CD1c-positive myeloid dendritic cell (primary cell): Measurements from ENCODE around the gene AK1.
A peak's percentile ranks its signal among the peaks of the same experiment; 100 is the strongest.

ENCODE experiments used
- DNase-seq: peaks from one replicate; pipeline ENCODE4 v3.0.0-alpha.2; 2016; ENCODE audit errors: extremely low spot score

AK1 gene

DNA sequence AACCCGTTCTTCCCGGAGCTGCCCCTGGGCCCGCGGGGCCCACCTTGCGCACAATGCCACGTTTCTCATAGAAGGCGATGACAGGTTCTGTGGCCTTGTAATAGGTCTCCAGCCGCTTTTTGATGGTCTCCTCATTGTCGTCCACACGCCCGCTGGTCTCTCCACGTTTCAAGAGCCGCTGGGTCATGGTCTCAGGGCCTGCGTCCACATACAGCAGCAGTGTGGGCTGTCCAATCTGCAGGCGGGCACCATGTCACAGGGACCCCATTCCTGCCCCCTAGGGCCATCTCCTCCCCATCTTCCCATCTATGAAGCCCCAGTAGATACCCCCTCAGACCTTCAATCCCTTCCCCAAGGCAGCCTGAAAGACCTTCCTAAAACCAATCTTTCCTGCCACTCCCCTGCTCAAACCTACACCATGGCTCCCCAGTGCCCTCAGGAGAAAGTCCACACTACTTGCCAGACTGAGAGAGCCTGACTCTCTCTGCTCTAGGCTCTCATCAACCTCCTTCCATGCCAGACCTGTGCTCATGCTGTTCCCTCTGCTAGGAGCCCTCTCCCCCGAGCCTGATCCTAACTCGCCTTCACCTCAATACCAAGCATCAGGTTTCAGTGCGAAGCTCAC, 9.1 kb downstream of the AK1 start:
- no peak for DNase-seq

DNA sequence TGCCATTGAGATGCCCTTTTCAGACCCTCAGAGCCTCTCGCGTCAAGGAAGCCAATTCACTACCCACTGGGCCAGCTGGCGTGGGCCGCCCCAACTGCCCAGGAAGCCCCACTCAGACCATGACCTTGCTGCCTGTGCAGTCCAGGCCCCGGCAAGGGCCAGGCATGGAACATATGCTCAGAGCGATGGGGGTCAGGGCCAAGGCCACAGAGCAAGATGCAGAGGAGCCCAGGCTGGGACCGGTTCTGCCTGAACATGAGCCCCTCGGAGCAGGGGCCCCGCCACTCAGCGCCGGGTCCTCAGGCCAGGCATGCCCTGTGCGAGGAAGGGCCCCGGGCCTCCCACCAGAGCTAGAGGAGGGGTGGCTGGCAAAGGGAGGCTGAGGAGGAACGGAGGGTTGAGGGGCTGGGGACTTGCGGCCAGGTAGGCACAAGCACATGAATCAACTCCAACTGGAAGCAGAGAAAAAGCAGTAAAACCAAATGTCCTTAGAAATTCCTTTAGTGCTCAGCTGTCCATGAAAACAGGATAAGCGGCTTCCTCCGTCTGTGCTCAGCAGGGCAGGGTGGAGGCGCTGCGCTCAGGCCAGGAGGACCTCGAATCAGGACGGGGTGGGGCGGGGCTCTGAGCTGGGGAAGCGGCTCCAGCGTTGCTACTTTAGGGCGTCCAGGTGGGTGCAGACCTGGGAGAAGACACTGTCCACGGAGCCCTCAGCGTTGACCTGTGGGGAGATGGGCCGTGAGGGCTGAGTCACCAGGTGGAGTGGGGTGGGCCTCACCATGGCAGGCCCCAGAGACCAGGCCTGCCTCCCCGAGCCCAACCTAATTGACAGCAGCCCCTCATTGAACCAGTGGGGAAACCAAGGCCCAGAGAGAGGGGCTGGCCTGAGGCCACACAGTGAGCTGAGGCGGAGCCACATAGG, 9.9 kb downstream of the AK1 start:
- no peak for DNase-seq

DNA sequence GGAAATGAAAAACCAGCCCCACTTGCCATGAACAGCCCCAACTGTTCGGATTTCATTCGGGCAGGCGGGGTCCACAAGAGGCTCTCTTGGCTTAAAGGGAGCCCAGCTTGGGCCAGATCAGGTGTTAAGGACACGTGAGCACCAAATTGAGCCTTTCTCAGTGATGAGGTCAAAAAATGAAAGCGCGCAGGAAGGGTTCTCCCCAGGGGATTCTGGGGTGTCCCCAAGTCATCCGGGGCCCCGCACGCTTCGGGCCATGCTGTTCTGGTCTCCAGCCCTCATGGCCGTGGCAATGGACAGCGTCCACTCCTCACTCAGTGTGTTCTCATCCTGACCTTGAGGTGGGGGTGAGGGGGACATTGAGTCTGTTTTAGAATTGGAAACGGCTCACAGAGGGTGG, 10.9 kb downstream of the AK1 start:
- DNase-seq: no peak

DNA sequence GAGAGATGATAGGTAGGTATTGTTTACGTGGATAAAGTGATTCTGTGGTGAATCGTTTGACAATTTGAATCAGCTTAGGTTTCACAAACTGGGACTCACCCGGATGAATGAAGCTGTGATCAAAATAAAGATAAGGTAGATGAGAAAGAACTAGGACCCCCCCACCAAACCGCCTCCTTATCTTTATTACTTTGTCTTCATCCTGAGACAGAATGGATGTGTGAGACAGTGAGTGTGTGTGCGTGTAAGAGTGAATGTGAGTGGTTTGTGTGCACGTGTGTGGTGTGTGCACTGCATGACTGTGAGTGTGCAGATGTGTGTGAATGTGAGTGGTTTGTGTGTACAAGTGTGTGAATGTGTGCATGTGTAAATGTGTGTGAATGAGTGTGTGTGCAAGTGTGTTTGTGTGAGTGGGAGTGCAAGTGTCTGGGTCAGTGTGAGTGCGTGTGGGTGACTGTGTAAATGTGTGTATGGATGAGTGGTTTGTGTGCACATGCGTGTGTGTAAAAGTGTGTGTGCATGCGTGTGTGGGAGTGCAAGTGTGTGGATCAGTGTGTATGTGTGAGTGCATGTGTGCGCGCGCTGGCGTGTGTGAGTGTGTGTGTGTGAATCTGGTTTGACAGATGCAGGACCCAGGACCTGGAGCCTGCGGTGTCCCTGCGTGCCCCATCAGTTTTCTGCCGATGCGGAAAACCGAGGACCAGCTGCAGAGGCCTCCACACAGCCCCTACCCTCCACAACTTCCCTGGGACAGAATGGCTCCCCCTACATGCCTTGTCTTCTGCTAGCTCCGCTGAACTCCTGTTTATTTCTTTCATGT, 11.6 kb downstream of the AK1 start:
- DNase-seq: no peak

DNA sequence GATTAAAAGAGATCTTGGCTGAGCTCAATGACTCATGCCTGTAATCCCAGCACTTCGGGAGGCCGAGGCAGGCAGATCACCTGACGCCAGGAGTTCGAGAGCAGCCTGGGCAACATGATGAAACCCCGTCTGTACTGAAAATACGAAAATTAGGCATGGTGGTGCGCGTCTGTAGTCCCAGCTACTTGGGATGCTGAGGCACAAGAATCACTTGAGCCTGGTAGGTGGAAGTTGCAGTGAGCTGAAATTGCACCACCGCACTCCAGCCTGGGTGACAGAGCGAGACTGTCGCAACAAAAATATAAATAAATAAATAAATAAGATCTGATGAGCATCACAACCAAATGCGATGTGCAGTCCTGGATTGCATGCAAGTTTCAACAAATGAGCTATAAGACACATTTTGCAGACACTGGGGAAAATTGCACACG, 14.3 kb downstream of the AK1 start:
- DNase-seq: peak; percentile 61

DNA sequence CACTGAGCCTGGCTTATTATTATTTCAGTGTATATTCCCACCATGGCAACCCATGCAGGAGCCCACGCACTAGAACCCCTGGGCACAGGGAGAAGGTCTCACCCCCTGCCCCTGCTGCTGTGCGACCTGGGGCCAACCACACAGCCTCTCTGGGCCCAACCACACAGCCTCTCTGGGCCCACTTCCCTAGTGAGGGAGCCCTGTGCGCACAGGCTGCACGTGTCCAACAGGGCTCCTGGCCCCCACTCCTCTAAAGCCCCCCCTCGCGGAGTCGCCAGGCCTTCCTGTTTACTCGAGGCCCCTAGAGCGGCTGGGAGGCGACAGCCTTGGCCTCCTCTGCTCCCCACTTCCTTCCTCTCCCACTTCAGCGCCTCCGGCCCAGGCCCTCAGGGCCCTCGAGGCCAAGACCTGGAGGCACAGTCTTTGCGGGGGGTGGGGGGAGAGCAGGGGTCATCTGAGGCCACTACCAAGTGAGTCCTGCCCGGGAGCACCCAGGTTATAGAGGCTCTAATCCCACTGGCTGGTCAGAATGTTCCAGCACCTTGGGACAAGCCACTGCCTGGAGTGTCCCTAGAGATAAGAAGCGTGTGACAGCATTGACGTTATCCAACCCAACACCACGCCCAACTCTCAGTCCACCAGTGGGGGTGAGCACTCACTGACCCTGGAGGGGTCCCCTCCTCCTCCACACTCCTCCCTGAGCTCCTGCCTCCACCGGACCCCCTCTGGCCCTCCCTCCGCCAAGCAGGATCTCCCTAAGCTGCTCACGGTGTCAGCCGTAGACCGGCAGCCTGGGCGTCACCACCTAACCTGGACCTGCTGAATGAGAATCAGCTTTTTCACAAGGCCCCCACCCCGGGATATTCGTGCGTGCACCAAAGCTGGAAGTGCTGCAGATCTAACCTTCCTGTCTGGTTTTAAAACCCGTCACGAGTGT, 15.1 kb downstream of the AK1 start:
- peak; percentile 87 for DNase-seq

DNA sequence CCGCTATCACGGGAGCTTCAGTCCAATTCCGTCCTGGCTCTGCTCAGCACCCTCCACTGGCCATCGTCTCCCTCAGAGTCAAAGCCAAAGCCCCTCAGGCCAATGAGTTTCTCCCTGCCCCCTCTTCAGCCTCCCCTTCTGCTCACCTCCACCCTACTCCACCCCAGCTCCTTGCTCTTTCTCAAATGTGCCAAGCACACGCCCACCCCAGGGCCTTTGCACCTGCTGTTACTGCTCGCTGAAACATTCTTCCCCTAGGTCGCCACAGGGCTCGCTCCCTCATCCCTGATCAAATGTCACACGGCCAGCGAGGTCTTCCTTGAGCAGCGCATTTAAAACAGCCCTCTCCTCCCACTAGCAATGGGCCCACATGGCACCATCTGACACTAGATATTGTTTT, 16.7 kb downstream of the AK1 start:
- DNase-seq: no peak

DNA sequence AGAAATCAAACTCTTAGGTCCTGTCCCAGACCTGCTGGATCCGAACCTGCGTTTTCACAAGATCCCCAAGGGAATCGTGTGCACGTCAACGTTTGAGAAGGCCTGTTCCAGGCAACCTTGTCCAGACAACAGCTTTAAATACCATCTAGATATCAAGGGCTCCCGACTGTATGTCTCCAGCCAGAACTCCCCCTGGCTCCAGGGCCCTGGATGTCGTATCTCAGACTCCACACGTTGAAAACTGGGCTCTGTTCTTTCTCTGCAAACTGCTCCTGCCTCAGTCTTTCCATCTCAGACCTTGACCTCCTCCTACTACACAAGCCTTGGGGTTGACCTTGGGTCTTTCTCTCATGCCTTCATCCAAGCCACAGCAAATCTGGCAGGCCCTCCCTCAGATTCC, 17.2 kb downstream of the AK1 start:
- DNase-seq: no peak

DNA sequence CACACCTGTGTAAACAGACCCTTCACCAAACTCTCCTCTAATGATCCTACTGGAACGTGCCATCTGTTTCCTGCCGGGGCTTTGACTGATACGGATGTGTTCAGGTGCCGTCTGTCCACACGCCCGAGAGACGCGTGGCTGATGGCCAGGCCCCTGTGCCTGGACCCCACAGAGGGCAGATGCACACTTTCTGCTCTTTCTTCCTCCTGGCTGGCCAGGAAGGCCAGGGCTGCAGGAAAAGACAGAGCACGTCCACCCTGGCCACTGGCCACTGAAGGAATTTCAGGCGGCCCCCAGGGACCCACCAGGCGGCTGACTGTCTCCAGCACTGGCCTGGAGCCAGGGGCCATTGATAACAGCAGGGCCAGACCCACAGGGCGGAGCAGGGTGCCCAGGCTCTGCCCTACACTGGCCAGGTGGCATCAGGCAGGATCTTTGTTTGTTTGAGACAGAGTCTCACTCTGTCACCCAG, 19.4 kb downstream of the AK1 start:
- DNase-seq: no peak

DNA sequence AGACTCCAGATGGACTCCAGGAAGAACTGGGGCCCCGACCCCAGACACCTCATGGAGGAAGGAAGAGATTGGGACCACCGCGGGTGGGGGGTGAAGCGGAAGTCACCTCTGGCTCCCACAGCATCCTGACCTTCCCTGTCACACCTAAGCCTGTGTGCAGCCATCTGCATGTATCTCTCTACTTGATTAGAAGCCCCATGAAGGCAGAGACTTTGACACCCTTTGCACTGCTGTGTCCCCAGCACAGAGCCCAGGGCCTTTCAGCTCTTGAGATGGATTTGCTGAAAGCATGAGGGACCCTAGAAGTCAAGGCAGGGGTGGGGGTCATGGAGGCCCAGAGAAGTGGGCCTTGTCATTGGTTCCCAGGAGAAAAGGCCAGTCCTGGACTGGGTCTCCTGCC, 20.2 kb downstream of the AK1 start:
- DNase-seq: no peak

DNA sequence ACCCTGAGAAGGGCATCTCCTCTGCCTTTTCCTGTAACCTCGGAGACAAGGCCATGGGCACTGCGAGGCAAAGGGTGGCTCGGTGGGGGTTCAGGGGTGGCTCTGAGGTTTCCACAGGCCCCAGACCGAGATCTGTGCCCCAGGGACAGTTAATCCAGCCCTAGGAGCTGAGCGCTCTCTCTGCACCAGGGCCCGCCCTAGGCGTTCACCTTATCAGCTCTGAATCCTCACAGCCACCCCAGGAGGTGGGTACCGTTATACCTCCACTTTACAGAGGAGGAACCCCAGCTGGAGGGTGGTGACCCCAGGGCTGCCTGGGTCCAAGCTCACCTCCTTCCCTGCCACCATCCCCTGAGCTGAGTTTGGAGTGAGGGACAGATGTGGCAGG, 20.8 kb downstream of the AK1 start:
- no peak for DNase-seq

DNA sequence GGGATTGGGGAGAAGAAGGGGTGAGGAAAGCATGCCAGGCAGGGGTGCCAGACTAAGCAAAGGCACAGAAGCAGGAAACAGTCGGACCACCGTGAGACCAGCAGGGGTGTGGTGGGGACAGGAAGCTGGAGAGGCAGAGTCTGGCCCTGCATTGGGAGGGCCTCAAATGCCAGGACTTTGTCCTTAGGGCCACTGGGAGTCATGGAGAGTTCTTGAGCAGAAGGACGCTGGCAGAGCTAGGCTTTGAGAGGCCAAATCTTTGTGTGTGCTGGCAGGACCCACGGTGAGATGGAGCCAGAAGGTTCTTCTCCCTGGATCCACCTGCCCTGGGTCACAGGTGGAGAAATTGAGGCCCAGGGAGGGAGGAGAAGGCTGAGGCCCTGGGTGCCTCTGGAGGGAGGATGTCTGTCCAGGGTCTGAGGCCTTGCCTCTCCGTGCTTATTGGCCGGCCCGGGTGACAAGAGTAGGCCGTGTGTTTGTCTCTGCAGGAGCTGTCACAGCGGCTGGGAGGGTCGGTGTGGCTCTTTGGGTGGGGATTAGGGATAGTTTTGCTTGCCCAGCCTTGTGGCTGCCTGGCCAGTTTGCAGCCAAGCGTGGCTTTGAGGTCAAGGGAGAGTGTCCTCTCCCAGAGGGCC, 21.3 kb downstream of the AK1 start:
- no peak for DNase-seq

DNA sequence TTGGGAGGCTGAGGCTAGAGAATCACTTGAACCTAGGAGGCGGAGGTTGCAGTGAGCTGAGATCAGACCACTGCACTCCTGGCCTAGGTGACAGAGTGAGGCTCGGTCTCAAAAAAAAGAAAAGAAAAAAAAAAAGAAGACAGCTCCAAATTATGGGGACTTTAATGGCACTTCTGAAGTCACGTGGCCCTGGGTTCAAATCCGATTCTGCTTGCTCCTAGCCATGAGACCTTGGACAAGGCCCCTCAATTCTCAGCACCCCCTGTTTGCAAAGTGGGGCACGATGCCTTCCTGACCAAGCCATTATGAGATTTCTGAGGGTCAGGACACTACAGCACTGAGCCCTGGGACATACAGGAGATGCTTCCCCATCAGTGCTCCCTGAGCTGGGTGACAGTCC, 22.0 kb downstream of the AK1 start:
- DNase-seq: no peak

DNA sequence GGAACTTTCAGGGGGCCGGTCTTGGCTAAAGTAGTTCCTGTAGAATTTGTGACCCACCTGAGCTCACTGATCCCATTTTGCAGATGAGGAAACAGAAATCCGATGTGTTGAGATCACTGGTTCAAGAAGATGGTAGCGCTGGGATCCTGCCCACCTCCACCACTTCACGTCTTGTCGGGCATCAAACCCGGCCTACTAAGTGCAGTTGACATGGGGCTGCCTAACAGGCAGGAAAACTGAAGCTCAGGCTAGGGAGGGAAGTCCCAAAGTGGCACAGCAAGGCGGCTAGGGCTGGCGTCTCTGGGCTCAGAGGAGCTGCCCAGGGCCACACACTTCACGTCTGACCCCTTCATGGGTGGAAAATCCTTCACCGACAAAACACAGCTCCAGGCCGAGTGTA, 22.5 kb downstream of the AK1 start:
- no peak for DNase-seq

DNA sequence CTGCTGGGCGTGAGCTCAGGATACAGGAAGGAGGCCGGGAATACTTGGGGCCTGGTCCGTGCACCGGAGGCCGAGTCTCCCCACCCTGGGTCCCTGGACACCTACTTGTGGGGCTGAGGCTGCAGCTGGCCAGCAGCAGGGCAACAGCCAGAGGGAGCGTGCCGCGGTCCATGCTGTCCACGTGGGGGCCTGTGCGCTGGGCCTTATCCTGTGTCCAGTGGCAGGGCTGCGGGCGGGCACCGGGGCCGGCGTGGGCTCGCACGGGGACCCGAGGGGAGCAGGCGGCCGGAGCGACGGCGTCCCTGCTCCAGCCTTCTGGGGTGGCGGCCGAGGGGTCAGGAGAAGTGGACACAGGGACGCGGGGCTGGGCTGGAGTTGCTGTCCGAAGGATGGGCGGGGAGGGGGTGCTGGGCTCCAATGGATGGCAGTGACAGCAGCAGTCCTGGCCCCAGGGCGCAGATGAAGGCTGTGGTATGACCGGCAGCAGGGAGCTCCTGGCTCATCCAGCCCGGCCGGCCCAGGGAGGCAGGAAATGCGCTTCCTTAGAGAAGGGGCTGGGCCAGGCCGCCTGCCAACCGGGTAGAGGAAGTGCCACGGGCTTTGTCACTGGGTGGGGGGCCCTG, 23.2 kb downstream of the AK1 start, which contains the start of gene ENG:
ENG (minus strand) TSS at position 475 of the 623 bp plus-strand sequence; CDS start at position 172, 303 bp downstream.
- DNase-seq: peak; percentile 59

DNA sequence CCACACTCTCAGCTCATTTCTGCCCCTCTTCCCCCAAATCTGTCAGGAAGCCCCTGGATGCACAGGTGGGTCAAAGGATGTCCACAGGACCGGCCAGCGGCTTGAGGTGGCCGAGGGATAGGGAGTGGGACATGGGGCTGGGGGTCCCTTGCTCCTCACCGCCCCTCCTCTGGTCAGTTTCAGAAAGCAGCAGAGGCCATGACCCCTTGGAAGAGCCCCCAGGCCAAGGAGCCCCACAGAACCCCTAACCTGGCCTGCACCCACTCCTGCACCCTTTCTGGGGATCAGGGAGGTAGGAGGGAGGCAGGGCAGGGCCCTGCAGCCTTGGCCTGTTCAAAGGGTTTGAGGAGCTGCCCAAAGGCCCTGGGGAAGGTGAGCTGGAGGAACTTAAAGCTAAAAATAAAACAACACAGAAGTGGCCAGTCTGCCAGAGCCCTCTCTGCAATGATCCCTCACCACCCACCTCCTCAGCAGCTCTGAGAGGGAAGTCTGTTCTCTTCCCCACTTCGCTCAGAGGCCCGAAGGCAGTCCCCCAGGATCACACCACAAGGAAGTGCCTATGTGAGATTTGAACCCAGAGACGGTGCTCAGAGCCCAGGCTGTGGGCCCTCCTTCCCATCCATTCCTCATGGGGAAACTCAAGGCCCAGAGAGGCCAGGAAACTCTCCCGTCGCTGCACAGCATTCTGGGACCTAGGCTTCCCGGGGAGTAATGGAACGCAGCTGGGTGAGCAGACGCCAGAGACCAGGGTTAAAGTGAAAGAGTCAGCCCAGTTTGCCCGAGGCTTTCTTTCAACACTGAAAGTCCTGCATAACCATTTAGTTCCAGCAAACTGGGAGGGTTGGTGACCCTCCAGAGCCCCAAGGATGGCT, 23.9 kb downstream of the AK1 start:
- DNase-seq: peak; percentile 60

DNA sequence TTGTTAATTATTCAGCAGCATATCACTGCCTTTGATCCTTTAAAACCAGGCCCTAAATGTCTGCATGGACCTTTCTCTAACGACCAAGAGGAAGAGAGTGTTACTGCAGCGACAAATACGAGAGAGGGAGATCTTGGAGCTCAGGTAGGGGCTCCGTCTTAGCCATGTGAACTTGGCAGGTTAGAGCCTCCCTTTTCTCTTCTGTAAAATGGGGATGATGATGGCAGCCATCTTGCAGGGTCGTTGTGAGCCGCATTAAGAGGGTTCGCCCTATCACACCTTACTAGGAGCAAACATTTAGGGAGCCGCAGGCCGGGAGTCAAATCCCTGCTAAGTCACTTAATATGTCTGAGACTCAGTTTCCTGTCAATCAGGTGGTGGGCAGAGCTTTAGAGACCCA, 24.6 kb downstream of the AK1 start:
- DNase-seq: no peak

DNA sequence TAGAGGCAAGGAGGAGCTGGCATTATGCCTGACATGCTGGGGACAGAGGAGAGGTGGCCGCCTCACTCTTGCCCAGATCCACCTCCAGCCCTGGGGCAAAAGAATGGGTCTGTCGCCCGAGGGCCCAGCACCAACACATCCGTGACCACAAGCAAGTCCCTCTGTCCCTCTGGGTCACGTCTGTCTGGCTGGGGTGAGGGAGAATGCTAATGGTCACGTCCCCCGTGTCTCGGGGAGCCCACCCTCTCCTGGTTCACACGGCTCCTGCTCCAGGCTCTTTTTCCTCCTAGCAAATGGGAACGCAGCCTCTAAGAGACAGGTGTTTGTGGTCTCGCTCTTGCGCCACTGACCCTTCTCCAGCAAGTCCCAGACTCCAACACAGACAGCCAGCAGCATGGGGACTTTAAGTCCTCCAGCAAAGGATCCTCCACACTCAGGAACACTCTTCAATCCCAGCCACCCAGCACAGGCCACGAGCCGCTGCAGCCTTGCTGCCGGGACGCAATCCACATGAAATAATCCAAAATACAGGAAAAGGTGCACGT, 27.1 kb downstream of the AK1 start:
- no peak for DNase-seq
